ENCODE data around the gene MLF2. TPM values are rescaled to one million over a fixed set of nuclear protein-coding genes. Genes with fewer than 3 reads are reported as not detected.

Gene MLF2
- total and polyA plus RNA-seq, 9 of the 15 experiments (the other 6 are each of a cell fraction or from before 2014, with no cell fraction given), result 11.4 to 190 (median 139) TPM

GRCh38 chr12:6766651-6767349 lies 13.9 kb upstream of the MLF2 start (continued):
- no peak for TF ChIP-seq ZNF512 (tag; IDR thresholded peaks at IDR 0.05)
- TF ChIP-seq HDAC3 (IDR thresholded peaks at IDR 0.05; ENCODE audit: borderline replicate concordance, partially characterized antibody), result no peak
- 0 out of 2 replicates have a peak, but pooled peaks have one; percentile 13 for TF ChIP-seq ATF7 (IDR thresholded peaks at IDR 0.05)
- no peak for TF ChIP-seq RAD51 (IDR thresholded peaks at IDR 0.05; ENCODE audit: borderline replicate concordance, low read depth)
- no peak for TF ChIP-seq ZKSCAN3 (CRISPR knock-in tag; IDR thresholded peaks at IDR 0.05)
- no peak for TF ChIP-seq FOXA3 (CRISPR knock-in tag; conservative IDR thresholded peaks at IDR 0.05 in 1 of 2, IDR thresholded peaks at IDR 0.05 in 1 of 2)
- no peak for TF ChIP-seq GATAD2A (IDR thresholded peaks at IDR 0.05)
- no peak for TF ChIP-seq ZNF511 (CRISPR knock-in tag; IDR thresholded peaks at IDR 0.05)
- no peak for TF ChIP-seq ETV1 (tag; conservative IDR thresholded peaks at IDR 0.05; ENCODE audit: low read depth)
- TF ChIP-seq TAL1 (IDR thresholded peaks at IDR 0.05), result no peak
- TF ChIP-seq ILF3 (IDR thresholded peaks at IDR 0.05; ENCODE audit: borderline replicate concordance), result no peak
- no peak for TF ChIP-seq ZNF24 (IDR thresholded peaks at IDR 0.05)
- TF ChIP-seq HDAC2 (IDR thresholded peaks at IDR 0.05), result no peak
- no peak for TF ChIP-seq ZSCAN29 (IDR thresholded peaks at IDR 0.05)
- TF ChIP-seq ETS1 (conservative IDR thresholded peaks at IDR 0.05; ENCODE audit: control insufficient read depth, low read depth, low read length), result no peak; the same call in 1 of the 2 replicates
- TF ChIP-seq FOXP4 (CRISPR knock-in tag; IDR thresholded peaks at IDR 0.05; ENCODE audit: borderline replicate concordance), result no peak
- TF ChIP-seq ELK3 (CRISPR knock-in tag; IDR thresholded peaks at IDR 0.05), result no peak
- no peak for TF ChIP-seq RBM39 (optimal IDR thresholded peaks at IDR 0.05; ENCODE audit: low read depth, low read length)
- no peak for TF ChIP-seq KLF13 (tag; IDR thresholded peaks at IDR 0.05; ENCODE audit: borderline replicate concordance, low read depth)
- TF ChIP-seq KDM5B (IDR thresholded peaks at IDR 0.05; ENCODE audit: insufficient replicate concordance, low read depth, low read length), result no peak
- TF ChIP-seq HNRNPUL1 (IDR thresholded peaks at IDR 0.05; ENCODE audit: low read length), result no peak
- TF ChIP-seq TAF15 (IDR thresholded peaks at IDR 0.05; ENCODE audit: low read depth, low read length), result no peak
- TF ChIP-seq ZKSCAN1 (IDR thresholded peaks at IDR 0.05; ENCODE audit: low read depth, low read length), result no peak

Measured in K562 (cell line).